ENCODE data around the gene ENPEP.
A peak's percentile ranks its signal among the peaks of the same experiment; 100 is the strongest.
"Not testable (repeated sequence)": the region's sequence is repeated elsewhere in the genome, so short reads cannot be mapped to it uniquely, and the experiment has no call there.

ENPEP gene

DNA sequence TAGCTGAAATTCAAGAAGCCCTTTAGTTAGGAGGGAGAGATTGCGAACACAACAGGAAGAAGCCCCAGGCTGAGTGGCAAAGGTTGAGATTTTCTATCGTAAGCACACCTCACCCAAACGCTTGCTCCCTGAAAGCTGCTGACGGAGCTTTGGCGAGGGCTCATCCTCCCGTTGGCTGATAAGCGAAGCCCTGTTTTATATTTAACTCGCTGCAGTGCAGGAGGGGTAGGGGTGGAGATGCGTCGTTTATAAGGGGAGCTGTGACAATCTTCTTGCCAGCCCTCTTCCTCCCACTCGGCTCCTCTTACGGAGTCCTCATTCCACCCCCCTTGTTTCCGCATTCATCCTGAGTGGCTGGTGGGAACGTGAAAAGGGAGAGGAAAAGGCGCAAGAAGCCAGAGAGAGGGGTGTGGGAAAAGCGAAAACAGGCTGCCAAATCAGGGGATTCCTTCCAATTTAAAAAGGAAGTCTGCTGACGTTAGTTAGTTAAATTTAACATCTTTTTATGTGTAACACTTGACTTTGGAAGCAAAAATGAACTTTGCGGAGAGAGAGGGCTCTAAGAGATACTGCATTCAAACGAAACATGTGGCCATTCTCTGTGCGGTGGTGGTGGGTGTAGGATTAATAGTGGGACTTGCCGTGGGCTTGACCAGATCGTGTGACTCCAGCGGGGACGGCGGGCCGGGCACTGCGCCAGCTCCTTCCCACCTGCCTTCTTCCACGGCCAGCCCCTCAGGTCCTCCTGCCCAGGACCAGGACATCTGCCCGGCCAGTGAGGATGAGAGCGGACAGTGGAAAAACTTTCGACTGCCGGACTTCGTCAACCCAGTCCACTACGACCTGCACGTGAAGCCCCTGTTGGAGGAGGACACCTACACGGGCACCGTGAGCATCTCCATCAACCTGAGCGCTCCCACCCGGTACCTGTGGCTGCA, at the start of gene ENPEP:
TSS of gene ENPEP (plus strand) at position 275 of the 938 bp plus-strand sequence. CDS start at position 535, 260 bp downstream.
- peak in 30 of 56 donors; percentile 2 to 65 (median 14) for DNase-seq

- DNase-seq: not testable (repeated sequence)
These were observed 44.1 kb upstream of the ENPEP start for GRCh38 chr4:110431805-110432204.

GRCh38 chr4:110437292-110437691, 38.7 kb upstream of the ENPEP start:
- not testable (repeated sequence) for DNase-seq

GRCh38 chr4:110439209-110439608, 36.7 kb upstream of the ENPEP start:
- DNase-seq: not testable (repeated sequence)

DNA sequence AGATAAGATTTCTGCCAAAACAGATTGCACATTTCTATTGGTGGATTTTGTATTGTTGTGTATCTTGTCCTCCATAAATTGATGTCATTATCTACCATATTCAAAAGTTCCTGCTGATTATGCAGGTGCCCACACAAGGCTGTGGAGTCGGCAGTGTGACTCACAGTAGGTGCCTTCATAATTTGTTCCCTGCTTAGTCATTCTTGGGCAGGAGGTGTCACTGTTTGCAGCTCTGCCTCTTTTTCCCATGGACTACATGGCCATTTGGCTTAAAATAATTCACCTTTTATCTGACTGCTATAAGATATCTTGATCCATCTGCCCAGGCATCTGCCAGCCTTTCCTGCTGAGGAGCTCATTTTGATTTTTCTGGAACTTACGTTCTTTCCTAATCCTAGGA, 33.6 kb upstream of the ENPEP start:
- DNase-seq: no peak

GRCh38 chr4:110442788-110443187, 33.2 kb upstream of the ENPEP start:
- DNase-seq: no peak

DNA sequence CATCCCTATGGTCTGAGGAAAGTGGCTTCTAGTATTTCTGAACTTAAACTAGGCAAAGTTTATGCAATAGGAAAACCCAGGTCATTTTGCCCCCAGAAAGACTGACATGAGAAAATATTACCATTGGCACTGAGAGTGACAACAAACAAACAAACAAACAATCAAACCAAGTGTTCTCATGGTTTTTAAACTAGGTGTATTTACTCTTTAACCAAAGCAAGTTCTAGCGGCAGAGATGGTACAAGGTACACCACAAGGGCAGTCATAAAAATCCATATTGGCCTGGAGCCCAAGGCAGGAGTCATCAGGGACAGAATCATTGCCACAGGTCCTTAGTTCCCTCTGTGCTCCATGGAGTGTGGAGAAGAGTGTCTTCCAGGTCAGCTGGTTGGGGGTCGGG, 26.0 kb upstream of the ENPEP start:
- DNase-seq: no peak

- no peak for DNase-seq
These were observed 23.4 kb upstream of the ENPEP start for GRCh38 chr4:110452546-110452945.

DNA sequence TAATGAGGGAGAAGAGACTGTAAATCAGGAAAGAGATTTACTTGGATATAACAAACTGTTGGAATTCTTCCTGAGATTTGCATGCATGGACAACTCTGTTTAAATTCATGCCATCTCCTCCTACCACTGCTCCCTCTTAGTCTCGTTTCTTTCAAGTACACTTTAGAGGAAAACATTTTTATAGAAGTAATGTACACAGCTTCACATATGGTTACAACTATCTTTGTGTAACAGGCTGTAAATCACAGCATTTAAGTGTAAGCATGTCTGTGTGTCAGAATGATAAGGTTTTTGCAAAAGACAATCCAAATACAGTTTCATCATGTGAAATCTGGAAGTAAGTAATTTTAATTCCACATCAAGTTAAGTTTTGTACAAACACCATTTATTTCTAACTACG, 21.5 kb upstream of the ENPEP start:
- DNase-seq: no peak

DNA sequence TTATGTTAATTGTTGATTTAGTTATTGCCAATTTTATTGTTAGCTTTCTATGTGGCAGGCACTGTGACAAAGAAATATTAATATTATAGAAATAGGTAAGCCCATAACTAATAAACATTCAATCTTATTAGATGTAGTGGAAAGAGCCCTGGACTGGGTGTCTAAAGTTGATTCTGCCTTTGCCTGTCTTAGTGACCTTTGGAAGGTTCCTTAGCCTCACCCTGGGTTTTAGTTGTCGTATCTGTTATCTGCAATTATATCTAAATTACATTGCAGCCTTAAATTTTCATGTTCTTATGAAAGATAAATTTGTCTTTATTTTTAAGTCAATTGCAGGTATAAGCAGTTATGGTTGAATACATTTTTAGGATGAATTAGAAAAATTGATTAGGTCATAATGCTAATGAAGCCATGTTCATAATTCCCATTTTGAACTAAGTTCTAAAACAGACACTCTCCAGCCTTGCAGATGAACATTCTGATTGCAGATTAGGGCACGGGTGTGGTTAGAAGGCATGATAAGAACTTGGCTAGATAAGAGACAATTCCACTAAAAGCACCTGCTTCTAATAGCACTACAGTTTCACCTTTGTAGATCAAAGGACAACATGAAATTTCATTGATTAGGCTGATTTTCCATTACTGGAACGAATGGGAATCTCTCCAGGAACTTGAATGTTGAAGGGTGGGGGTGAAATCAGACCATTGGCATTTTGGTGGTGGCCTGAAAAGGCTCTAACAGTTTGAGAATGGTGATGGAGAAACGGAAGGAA, 17.3 kb upstream of the ENPEP start:
- no peak for DNase-seq

- no peak for DNase-seq
These were observed 15.7 kb upstream of the ENPEP start for GRCh38 chr4:110460074-110460746.

- no peak for DNase-seq
These were observed 8.6 kb upstream of the ENPEP start for GRCh38 chr4:110467400-110467799.

GRCh38 chr4:110472583-110473329, 3.2 kb upstream of the ENPEP start:
- no peak for DNase-seq

DNA sequence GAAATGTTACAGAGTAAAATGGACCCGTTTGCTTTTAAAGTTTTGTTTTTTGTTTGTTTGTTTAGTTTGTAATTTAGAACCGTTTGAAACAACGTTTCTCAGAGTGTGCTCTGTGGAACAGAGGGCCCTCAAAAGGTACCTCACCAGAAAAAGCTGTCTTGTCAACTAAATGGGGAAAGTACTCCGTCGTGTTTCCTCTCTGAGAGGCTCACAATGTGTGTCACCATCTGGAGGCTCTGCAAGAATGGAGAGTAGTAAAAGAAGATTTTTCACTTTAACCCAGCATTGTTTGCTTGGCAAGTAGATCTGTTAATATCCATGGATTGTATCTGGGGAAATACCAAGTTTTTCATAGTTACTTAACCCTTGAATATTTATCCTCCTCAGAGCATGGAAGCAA, 1.5 kb upstream of the ENPEP start:
- DNase-seq: no peak

DNA sequence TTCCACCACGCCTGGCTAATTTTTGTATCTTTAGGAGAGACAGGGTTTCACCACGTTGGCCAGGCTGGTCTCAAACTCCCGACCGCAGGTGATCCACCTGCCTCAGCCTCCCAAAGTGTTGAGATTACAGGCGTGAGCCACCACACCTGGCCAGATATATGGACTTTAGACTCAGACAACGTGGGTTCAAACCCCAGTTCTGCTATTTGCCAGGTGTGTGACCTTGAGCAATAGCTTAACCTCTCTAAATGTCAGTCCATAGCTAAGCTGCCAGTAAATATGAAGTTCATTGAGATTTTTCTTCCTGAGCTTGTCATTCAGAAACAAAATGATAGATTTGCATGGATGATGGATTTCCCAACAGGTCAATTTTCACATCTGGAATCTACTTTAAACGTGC, 875 bp upstream of the ENPEP start:
- DNase-seq: not testable (repeated sequence)

DNA sequence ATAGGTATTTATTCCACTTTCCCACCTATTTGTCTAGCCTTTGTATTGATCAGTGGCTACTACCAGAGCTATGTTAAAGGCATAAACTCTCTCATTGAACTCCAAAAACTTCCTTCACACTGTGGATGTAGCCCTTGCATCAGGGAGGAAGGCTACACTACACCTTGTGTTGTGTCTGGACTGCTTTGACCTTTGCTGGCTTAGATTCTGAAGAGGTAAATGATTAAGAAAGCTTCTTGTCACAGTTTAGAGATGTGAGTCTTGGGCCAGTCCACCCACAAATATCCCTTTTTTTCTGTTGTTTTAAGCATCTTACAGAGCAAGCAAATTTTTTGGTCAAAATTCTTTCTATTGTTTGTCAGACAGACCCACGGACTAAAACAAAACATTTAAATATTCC, 1.9 kb downstream of the ENPEP start:
- DNase-seq: no peak

DNA sequence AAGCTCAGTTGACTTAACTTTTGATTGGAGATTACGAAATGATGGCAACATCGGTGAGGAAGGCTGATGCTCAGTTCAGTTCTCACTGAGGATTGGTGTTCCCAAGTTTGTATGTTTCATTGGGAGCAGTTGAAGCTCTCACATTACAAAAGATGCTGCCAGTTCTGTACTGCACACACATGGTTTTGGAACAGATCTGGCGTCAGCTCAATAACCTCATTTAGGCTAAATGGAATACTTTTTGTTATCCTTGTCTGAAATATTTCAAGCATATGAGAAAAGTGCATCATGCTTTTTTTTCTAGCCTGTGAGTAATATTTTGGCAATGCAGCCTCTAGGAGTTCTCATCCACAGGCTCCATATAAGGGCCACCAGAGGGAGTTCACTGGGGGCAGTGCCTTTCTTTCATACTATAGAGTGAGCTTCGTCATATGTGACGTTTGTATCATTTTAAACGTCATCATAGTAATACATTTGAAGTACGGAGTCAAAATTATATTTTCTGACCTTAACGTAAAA, 4.1 kb downstream of the ENPEP start:
- no peak for DNase-seq

DNA sequence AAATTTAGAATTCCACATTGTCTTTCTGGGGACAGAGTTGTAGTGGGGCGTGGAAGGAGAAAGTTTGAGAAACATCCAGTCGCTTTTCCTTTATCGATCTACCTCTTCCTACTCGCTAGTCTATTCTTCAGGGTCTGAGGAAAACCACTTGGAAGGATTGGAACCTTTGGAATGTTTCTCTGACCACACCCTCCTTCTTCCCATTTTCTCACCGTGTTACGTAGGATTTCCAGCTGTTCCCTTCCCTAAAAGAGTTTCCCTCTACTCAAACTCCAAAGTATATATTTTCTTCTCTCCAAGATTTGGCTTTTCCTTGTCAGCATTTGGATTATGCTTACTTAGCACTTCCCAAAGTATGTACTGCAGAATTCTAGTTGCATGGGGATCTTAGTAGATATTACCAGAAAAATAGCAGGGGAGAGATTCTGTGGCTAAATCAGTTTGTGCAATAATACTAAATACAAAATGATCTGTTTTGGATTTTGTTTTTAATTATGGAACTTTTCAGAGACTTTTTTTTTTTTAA, 4.9 kb downstream of the ENPEP start:
- no peak for DNase-seq

DNA sequence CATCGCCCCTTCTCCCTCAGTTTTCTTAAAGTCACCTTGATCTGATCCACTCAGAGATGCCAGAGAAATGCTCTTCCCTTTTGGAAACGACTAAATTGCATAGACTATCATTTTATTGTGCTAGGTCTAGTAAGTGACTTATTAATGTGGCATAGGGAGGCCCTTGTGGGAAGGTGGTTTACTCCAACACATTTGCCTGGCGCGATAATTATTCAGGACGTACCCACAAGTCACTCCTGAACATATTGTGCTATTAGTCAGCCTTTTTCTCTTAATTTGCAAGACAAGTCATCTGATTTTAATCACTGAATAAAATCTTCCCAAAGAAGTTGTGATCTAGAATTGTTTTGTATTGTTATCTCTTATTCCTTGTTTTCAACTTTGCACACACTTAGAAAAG, 7.6 kb downstream of the ENPEP start:
- DNase-seq: peak in 4 of 56 donors; percentile 2 to 19 (median 12)

DNA sequence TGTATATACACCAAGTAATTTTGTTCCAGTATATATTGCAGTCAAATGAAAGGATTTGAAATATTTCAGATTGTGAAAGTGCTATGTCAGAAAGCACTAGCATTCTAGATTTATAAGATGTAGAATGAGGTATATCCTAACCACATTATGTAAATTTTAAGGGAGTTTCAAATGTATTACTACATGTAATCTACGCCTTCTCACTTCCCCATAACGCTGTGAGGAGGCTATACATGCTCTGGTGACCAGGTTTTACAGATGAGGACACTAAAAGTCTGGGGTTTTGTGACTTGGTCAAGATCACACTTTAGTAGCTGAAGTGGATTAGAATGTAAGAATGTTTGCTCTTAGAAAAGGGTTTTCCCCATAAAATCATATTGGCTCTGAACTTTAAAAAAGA, 8.1 kb downstream of the ENPEP start:
- DNase-seq: no peak

DNA sequence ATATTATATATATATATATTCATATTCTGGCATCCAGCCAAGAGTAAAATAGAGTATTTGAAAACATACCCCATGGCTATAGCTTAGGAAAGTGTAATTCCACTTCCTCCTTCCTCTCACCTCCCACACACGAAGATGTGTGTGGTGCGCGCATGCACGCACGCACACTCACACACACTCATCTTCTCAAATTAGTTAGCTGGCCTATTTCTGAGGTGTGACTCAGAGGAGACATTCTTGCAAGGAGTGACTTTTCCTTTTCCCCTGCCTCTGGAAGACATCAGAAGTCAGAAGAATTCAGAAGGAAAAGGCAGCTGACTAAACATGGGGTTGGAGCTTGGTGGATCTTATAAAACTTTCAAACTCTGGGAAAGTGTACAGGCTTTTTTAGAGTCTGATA, 8.8 kb downstream of the ENPEP start:
- peak in 14 of 56 donors; percentile 0 to 70 (median 27) for DNase-seq

All from nucleus accumbens (tissue), 56 donors.